Testis (tissue), 3 donors: ENCODE measurements around the gene RNF144B. TPM values are rescaled to one million over a fixed set of nuclear protein-coding genes. Genes with fewer than 3 reads are reported as not detected.

Source experiments
- DNase-seq: peaks from one replicate; pipeline ENCODE4 v3.0.0-alpha.2; 2019
- H3K27ac ChIP-seq, 2 donors: fragments of 200-600 bp; sonication (generic); one replicate each; pipeline ENCODE4 v1.5.1; 2019
- H3K27me3 ChIP-seq: fragments of 200-600 bp; sonication (generic); one replicate; pipeline ENCODE4 v1.5.1; 2019
- H3K36me3 ChIP-seq: fragments of 200-600 bp; sonication (generic); one replicate; pipeline ENCODE4 v1.5.1; 2017; ENCODE audit warnings: low read depth; ENCODE audit errors: missing control alignments
- H3K4me1 ChIP-seq: fragments of 200-600 bp; sonication (generic); one replicate; pipeline ENCODE4 v1.5.1; 2019
- H3K4me3 ChIP-seq, 2 donors: fragments of 200-600 bp; sonication (generic); one replicate each; pipeline ENCODE4 v1.5.1; 2017 to 2019
- H3K9me3 ChIP-seq: fragments of 200-600 bp; sonication (generic); one replicate; pipeline ENCODE4 v1.5.1; 2017
- CTCF ChIP-seq, 3 experiments: fragments of 450-650 bp in 2 of 3; fragments of 200-600 bp in 1 of 3; sonication (generic) in 1 of 3; IDR thresholded peaks; one replicate each; pipeline ENCODE4 v1.5.1; 2016 to 2019; ENCODE audit warnings: antibody characterized with exemption in 3 of 3, mild to moderate bottlenecking in 2 of 3, moderate library complexity in 1 of 3
- POLR2A ChIP-seq: fragments of 450-650 bp; IDR thresholded peaks from one replicate; pipeline ENCODE4 v1.6.1; 2017; ENCODE audit warnings: antibody characterized with exemption, mild to moderate bottlenecking, moderate library complexity
- WGBS, 2 donors: methylation state at CpG; one replicate each; pipeline ENCODE4 v1.1.5; 2018; 5-methylcytosine and 5-hydroxymethylcytosine counted together
- intact Hi-C: fragments of 100-400 bp; cut with DNase I; formaldehyde crosslinking; loops from one replicate; pipeline ENCODE4 v1.15.1; 2023; ENCODE audit warnings: low total_unique reads
- polyA plus RNA-seq: library from polyadenylated mRNA; stranded (reverse); fragments of 350-450 nt; fragmentation: Illumina TruSeq; extraction: RNeasy Lipid Tissue Mini Kit (QIAGEN cat#74804); gene quantifications from one replicate; pipeline ENCODE4 v1.2.3, GENCODE V29; 2014; ENCODE audit warnings: low read depth, low replicate concordance; ENCODE audit not compliant: insufficient read depth
- total RNA-seq, 2 donors: library from RNA; depleted of rRNA; stranded (reverse); fragments of >200 nt; gene quantifications; one replicate each; pipeline ENCODE4 v1.2.3, GENCODE V29; 2016

Gene RNF144B
- total and polyA plus RNA-seq, 3 donors from 2014 or later: 6.1 to 6.3 (median 6.1) TPM

GRCh38 chr6:18343741-18344140 lies 43.4 kb upstream of the RNF144B start:
- no peak overlapping the region for H3K27ac ChIP-seq
- no peaks in the 10 kb centered on the region for H3K36me3 ChIP-seq
- no peaks in the 10 kb centered on the region for H3K9me3 ChIP-seq
- H3K4me3 ChIP-seq: no peak overlapping the region
- H3K4me1 ChIP-seq: no peaks in the 10 kb centered on the region
- H3K27me3 ChIP-seq: no peaks in the 10 kb centered on the region
- TF ChIP-seq CTCF (IDR thresholded peaks at IDR 0.05) (no peak), POLR2A (no peak)
- DNase-seq: no peak
- WGBS, 2 donors: 89% methylated on average over 2 of the region's 2 CpGs
- intact Hi-C loops: no loop called here

GRCh38 chr6:18347021-18347577 lies 40.1 kb upstream of the RNF144B start:
- no peak for TF ChIP-seq CTCF (IDR thresholded peaks at IDR 0.05)
- TF ChIP-seq POLR2A: no peak
- Histone ChIP-seq H3K36me3 (no peaks in the 10 kb centered on the region), H3K4me3 (no peak overlapping the region), H3K27me3 (no peaks in the 10 kb centered on the region), H3K4me1 (no peaks in the 10 kb centered on the region), H3K9me3 (no peaks in the 10 kb centered on the region), H3K27ac (no peak overlapping the region)
- no peak for DNase-seq
- intact Hi-C loops: no loop called here
- 88% methylated on average over 4 of the region's 4 CpGs for WGBS, 2 donors

- WGBS, 2 donors: 57 to 81% methylated on average over 2 of the region's 2 CpGs
- no peaks in the 10 kb centered on the region for H3K27me3 ChIP-seq
- no peaks in the 10 kb centered on the region for H3K4me1 ChIP-seq
- TF ChIP-seq CTCF (IDR thresholded peaks at IDR 0.05) (no peak), POLR2A (no peak)
- no peak for DNase-seq
- no peaks in the 10 kb centered on the region for H3K36me3 ChIP-seq
- no peaks in the 10 kb centered on the region for H3K9me3 ChIP-seq
- H3K27ac ChIP-seq: no peak overlapping the region
- no peak overlapping the region for H3K4me3 ChIP-seq
- intact Hi-C loops: no loop called here
These were observed 39.3 kb upstream of the RNF144B start for GRCh38 chr6:18347866-18348265.

GRCh38 chr6:18349386-18349785 lies 37.8 kb upstream of the RNF144B start:
- Histone ChIP-seq H3K4me3 (no peak overlapping the region), H3K9me3 (no peaks in the 10 kb centered on the region), H3K27ac (no peak overlapping the region), H3K27me3 (no peaks in the 10 kb centered on the region), H3K4me1 (no peaks in the 10 kb centered on the region), H3K36me3 (no peaks in the 10 kb centered on the region)
- intact Hi-C loops: no loop called here
- no peak for DNase-seq
- TF ChIP-seq CTCF (IDR thresholded peaks at IDR 0.05): no peak
- no peak for TF ChIP-seq POLR2A

- intact Hi-C loops: no loop called here
- 85% methylated on average over 4 of the region's 4 CpGs for WGBS, 2 donors
- no peak for DNase-seq
- Histone ChIP-seq H3K4me3 (no peak overlapping the region), H3K9me3 (no peaks in the 10 kb centered on the region), H3K36me3 (no peaks in the 10 kb centered on the region), H3K27ac (no peak overlapping the region), H3K27me3 (no peaks in the 10 kb centered on the region), H3K4me1 (no peaks in the 10 kb centered on the region)
- TF ChIP-seq POLR2A (no peak), CTCF (IDR thresholded peaks at IDR 0.05) (no peak)
These were observed 36.9 kb upstream of the RNF144B start for GRCh38 chr6:18350271-18350670.
